22Rv1 (cell line): ENCODE results near the gene PFDN2.

Experiments
- ZFX ChIP-seq: fragments of 450-650 bp; IDR thresholded peaks from 2 replicates; pipeline ENCODE4 v1.6.1; 2017; ENCODE audit warnings: antibody characterized with exemption, borderline replicate concordance
- TF ChIP-seq, protein P1 (sequence below): fragments of 450-650 bp; IDR thresholded peaks from 2 replicates; pipeline ENCODE4 v1.5.1; 2017; ENCODE audit warnings: mild to moderate bottlenecking

DNA sequence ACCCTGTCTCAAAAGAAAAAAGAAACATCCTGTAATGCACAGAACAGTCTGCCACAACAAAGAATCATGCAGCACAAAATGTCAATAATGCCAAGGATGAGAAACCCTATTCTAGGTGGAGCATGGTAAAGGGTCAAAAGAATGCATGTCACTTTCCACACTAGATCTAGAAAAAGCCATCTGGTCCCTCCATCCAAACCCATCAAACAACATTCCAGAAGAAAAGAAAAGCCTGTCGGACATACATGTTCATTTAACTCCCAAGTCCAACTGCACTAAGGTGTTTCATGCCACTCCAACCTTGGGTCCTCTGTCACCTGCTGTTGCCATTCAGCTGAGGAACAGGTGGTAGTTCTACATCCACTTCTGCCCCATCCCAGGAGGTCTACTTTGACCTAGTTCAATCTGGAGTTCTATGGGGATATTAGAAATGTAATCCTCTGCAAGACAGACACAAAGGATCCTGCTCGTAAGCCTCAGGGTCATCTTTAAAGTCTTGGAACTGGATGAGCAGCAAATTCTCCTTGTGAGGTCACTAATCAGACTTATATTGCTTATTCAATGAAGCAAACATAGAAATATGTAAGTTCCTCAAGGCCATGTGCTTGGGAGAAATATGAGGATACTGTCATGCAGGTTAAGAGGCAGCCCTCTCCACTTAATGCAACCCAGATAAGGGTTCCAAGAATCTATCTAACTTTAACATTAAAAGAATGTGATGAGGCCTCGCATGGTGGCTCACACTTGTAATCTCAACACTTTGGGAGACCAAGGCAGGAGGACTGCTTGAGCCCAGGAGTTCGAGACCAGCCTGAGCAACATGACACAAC is 11.0 kb upstream of the PFDN2 start:
- TF ChIP-seq, protein P1, sequence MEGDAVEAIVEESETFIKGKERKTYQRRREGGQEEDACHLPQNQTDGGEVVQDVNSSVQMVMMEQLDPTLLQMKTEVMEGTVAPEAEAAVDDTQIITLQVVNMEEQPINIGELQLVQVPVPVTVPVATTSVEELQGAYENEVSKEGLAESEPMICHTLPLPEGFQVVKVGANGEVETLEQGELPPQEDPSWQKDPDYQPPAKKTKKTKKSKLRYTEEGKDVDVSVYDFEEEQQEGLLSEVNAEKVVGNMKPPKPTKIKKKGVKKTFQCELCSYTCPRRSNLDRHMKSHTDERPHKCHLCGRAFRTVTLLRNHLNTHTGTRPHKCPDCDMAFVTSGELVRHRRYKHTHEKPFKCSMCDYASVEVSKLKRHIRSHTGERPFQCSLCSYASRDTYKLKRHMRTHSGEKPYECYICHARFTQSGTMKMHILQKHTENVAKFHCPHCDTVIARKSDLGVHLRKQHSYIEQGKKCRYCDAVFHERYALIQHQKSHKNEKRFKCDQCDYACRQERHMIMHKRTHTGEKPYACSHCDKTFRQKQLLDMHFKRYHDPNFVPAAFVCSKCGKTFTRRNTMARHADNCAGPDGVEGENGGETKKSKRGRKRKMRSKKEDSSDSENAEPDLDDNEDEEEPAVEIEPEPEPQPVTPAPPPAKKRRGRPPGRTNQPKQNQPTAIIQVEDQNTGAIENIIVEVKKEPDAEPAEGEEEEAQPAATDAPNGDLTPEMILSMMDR = no peak
- no peak for TF ChIP-seq ZFX
